Large intestine (tissue), 3 donors: Measurements from ENCODE around the gene SSBP4. TPM values are rescaled to one million over a fixed set of nuclear protein-coding genes. Genes with fewer than 3 reads are reported as not detected.

Experiments
- DNase-seq, 2 donors: peaks; one replicate each; pipeline versions ENCODE4 v3.0.0 to v3.0.0-alpha.2; 2013
- H3K27ac ChIP-seq: one replicate; pipeline ENCODE4 v1.5.1; 2013; ENCODE audit warnings: low read length
- H3K27me3 ChIP-seq: 2 replicates; pipeline ENCODE4 v1.6.1; 2013; ENCODE audit warnings: low read length; ENCODE audit not compliant: control insufficient read depth, insufficient read depth
- H3K36me3 ChIP-seq: 2 replicates; pipeline ENCODE4 v1.6.1; 2013; ENCODE audit warnings: low read length; ENCODE audit not compliant: control insufficient read depth, insufficient read depth
- H3K4me1 ChIP-seq: one replicate; pipeline ENCODE4 v1.6.1; 2013; ENCODE audit warnings: low read length; ENCODE audit not compliant: control insufficient read depth, insufficient read depth
- H3K4me3 ChIP-seq: one replicate; pipeline ENCODE4 v1.5.1; 2013; ENCODE audit warnings: low read length
- H3K9me3 ChIP-seq: one replicate; pipeline ENCODE4 v1.6.1; 2013; ENCODE audit warnings: mild to moderate bottlenecking, low read depth, low read length, moderate library complexity; ENCODE audit not compliant: control insufficient read depth
- WGBS: methylation state at CpG from one replicate; pipeline ENCODE4 v1.1.5; 2013; ENCODE audit warnings: low lambda C conversion rate; ENCODE audit not compliant: insufficient coverage; 5-methylcytosine and 5-hydroxymethylcytosine counted together
- polyA plus RNA-seq: library from polyadenylated mRNA; unstranded; fragments of 120-200 nt; gene quantifications from one replicate; pipeline ENCODE4 v1.2.1, GENCODE V29; 2013

SSBP4 gene
- polyA plus RNA-seq, 1 donor: 105 TPM

DNA sequence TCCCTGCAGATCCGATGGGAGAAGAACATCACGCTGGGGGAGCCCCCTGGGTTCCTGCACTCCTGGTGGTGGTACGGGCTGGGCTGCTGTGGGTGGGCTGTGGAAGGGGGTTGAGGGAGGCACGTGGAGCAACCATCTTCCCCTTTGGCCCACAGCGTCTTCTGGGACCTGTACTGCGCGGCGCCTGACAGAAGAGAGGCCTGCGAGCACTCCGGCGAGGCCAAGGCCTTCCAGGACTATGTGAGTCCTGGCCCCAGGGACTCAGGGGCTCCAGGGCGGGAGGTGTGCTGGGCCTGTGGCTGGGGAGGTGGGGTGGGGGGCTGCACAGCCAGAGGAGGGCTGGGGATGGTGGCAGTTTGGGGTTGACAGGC, 8.5 kb downstream of the SSBP4 start:
- Histone ChIP-seq H3K9me3 (peaks cover 4% of the 10 kb centered on the region), H3K4me1 (peaks cover 33% of the 10 kb centered on the region), H3K27ac (no peak overlapping the region), H3K27me3 (no peaks in the 10 kb centered on the region), H3K36me3 (peaks cover 25% of the 10 kb centered on the region), H3K4me3 (no peak overlapping the region)
- no CpG with 5 or more reads among the region's 12 CpGs for WGBS
- DNase-seq: no peak

DNA sequence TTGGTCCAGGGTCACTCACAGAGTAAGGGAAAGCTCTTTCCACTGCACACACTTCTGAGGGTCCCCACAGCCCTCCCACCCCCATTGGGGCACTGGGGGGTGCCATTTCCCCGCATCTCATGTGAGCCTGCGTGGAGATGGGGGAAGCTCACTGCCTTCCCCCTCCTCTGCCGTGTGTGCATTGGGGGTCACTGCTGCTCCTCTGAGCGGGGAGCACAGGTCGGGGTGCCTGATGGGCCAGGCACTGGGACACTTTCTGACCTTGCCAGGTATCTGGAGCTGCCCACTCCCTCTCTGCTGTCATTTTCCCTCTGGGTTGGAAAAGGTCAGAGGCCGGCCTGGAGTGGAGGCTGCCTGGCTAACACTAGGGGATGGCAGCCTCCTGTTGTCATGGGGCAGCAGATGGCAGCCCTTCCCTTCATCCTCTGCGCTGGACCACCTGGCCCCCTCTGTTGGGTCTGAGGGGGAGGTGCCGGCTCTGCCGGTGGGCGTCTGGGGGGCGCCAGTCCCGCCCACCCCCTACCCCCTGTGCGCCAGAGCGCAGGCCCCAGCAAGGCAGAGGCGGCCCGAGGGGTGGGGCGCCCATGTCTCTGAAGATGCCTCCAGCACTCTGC, 9.1 kb downstream of the SSBP4 start:
- peak overlapping the region; percentile 63 for H3K27ac ChIP-seq
- no peaks in the 10 kb centered on the region for H3K27me3 ChIP-seq
- peaks cover 30% of the 10 kb centered on the region for H3K4me1 ChIP-seq
- peaks cover 4% of the 10 kb centered on the region for H3K9me3 ChIP-seq
- H3K36me3 ChIP-seq: peaks cover 27% of the 10 kb centered on the region
- no peak for DNase-seq
- no peak overlapping the region for H3K4me3 ChIP-seq
- WGBS: no CpG with 5 or more reads among the region's 17 CpGs

DNA sequence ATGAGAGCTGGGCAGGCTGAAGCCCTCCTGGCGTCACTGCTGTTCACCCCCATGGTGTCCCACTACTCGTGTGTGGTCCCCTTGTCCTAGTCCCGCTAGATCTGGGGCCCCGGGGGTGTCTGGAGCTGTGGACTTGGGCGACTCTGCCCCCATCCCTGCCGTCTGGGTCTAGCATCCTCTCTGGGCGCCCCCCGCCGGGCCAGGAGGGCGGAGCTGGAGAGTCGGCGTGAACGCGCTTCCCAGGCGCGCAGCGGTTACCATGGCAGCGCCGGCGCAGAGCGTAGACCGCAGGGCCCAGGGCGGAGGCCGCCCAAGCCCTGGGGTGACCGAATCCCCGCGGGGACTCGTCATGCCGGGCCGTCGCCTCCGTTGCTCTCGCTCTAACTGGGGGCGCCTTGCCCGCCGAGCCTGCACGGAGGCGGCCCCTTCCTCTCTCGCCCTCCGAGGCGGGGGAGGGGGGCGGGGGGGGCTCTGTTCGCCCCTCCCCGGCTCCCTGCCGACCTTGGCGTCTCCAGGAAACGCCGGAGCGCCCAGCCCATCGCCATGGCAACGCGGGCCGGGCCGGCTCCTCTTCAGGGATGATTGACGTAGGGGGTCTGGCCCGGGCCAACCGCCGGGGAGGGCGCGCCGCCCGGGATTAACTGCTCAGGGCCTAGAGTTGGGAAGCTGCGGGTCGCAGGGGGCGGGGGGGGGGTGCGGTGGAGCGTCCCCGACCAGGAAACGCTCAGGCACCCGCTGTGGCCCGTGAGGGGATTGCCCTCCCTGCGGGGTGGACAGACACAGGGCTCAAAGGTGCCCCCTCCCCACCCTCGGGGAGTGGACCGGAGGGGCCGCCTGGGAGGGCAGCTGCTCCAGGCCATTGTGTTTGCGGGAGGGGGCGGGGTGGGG, 9.8 kb downstream of the SSBP4 start:
- Histone ChIP-seq H3K4me3 (peak overlapping the region; percentile 26), H3K27me3 (no peaks in the 10 kb centered on the region), H3K9me3 (peaks cover 4% of the 10 kb centered on the region), H3K4me1 (peaks cover 23% of the 10 kb centered on the region), H3K36me3 (peaks cover 28% of the 10 kb centered on the region), H3K27ac (peak overlapping the region; percentile 63)
- DNase-seq: peak; percentile 78 to 82
- WGBS: no CpG with 5 or more reads among the region's 77 CpGs

DNA sequence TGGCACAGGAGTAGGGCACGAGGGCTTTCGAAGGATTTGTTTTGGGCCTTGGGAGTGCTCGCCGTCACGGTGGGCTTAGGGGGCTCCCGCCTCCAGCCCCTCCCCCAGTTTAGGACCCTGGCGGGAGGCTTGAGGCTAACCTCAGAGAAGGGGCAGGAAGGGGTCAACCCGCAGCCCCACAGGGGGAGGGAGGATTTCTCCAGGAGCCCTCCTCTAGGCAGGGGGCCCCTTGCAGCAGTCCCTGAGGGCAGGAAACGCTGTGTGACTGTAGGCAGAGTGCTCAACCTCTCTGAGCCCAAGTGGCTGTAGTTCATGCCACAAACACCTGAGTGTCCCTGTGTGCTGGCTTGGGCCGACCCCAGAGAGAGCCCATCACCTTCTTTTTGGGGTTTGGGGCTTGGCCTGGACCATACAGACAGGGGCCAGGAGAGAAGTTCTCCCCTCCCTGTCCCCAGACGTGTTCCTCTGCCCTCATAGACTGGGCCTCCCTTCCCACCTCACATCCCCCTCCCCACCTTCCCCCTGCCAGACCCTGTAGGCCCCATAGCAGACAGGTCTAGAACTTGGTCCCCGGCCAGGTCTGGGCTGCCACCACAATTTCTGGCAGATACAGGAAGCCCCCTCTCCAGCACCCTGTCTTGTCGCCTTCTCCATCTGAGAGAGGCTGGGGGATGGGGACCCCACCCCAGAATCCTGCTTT, 10.7 kb downstream of the SSBP4 start:
- H3K4me1 ChIP-seq: peaks cover 20% of the 10 kb centered on the region
- no CpG with 5 or more reads among the region's 13 CpGs for WGBS
- no peak for DNase-seq
- no peak overlapping the region for H3K4me3 ChIP-seq
- H3K27ac ChIP-seq: peak overlapping the region; percentile 63
- H3K36me3 ChIP-seq: peaks cover 37% of the 10 kb centered on the region
- peaks cover 4% of the 10 kb centered on the region for H3K9me3 ChIP-seq
- H3K27me3 ChIP-seq: no peaks in the 10 kb centered on the region

DNA sequence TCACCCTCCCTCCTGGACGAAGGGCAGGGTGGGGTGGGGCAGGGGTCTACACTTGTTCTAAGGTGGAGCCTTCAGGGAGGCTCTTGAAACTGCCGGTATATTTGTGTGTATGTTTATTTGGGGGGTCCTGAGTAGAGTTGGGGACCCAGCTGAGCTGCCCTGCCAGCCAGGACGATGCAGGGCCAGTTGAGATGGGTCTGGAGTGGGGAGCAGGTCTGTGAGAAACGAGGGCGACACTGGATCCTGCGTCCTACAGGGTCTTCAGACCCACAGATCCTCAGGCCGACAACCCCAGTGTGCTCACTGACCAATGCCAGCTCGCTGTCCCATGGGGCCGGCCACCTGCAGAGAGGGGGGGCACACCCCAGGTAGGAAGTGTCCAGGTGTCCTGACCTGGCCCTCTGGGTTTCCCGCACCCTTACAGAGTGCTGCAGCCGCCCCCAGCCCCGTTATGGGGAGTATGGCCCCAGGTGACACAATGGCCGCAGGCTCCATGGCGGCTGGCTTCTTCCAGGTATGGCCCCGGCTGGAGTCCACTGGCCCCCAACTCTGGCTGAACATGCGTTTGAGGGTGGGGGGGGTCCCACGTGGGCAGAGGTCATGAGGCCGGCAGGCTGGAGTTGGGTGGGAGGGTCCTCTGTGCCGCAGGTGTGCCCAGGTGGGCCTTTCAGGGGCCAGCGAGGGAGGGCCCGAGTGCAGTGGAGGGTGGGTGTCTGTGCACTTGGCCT, 11.4 kb downstream of the SSBP4 start:
- Histone ChIP-seq H3K4me1 (peaks cover 20% of the 10 kb centered on the region), H3K27me3 (no peaks in the 10 kb centered on the region), H3K27ac (no peak overlapping the region), H3K9me3 (peaks cover 7% of the 10 kb centered on the region), H3K36me3 (peaks cover 42% of the 10 kb centered on the region), H3K4me3 (no peak overlapping the region)
- no peak for DNase-seq
- no CpG with 5 or more reads among the region's 21 CpGs for WGBS

DNA sequence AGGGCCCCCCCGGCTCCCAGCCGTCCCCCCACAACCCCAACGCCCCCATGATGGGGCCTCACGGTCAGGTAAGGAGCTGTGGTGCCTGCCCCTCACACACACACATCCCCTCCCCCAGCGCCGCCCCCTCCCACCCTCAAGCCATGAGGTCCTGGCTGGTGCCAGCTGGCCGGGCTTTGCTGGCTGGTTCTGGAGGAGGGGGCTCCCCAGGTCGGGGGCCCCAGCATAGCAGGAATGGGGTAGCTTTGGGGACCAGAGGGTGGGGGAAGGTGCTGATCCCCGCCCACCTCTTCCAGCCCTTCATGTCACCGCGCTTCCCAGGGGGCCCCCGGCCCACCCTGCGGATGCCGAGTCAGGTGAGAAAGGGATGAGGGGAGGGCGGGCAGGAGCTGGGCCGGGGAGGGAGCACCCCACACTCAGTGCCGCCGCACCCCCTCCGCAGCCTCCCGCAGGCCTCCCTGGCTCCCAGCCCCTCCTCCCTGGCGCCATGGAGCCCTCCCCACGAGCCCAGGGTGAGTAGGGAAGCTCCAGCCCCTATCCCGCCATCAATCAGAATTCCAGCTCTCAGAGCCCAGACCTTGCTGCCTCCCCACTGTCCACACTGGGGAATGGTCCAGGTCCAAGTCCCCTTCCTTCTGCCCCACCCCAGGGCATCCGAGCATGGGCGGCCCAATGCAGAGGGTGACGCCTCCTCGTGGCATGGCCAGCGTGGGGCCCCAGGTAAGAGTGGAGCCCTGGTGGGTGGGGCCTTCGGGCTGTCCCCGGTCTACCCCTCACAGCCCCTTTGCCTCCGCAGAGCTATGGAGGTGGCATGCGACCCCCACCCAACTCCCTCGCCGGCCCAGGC, 12.4 kb downstream of the SSBP4 start:
- peaks cover 15% of the 10 kb centered on the region for H3K9me3 ChIP-seq
- H3K27me3 ChIP-seq: no peaks in the 10 kb centered on the region
- H3K27ac ChIP-seq: no peak overlapping the region
- peaks cover 51% of the 10 kb centered on the region for H3K36me3 ChIP-seq
- DNase-seq: no peak
- peaks cover 24% of the 10 kb centered on the region for H3K4me1 ChIP-seq
- no peak overlapping the region for H3K4me3 ChIP-seq
- no CpG with 5 or more reads among the region's 34 CpGs for WGBS

DNA sequence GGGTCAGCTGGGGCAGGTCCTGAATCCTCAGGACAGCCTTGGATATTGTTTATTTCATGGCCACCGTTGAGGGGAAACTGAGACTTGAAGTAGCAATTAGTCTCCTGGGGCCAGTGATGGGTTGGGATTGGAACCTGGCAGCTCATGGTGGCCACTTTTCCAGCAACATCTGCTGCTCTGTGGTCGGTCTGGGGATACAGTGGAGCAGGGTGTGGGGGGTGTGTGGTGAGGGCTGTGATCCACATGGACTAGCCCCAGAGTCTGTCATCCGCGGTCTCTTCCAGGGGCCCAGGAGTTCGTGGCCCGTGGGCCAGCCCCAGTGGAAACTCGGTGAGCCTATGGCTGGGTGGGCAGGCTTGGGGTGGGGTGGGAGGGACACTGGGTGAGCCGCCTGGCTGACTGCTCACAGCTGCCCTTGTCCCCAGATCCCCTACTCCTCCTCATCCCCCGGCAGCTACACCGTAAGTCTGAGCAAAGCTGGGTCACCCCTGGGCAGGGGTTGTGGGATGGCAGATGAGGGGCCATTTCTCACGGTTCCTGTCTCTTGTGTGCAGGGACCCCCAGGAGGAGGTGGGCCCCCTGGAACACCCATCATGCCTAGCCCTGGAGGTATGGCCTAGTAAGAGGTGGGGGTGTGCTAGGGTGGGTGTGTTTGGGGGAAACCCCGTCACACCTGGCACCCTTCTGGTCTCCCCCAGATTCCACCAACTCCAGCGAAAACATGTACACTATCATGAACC, 13.2 kb downstream of the SSBP4 start:
- no CpG with 5 or more reads among the region's 13 CpGs for WGBS
- Histone ChIP-seq H3K36me3 (peaks cover 47% of the 10 kb centered on the region), H3K4me3 (peak overlapping the region; percentile 32), H3K27me3 (no peaks in the 10 kb centered on the region), H3K27ac (no peak overlapping the region), H3K9me3 (peaks cover 16% of the 10 kb centered on the region), H3K4me1 (peaks cover 29% of the 10 kb centered on the region)
- DNase-seq: no peak

DNA sequence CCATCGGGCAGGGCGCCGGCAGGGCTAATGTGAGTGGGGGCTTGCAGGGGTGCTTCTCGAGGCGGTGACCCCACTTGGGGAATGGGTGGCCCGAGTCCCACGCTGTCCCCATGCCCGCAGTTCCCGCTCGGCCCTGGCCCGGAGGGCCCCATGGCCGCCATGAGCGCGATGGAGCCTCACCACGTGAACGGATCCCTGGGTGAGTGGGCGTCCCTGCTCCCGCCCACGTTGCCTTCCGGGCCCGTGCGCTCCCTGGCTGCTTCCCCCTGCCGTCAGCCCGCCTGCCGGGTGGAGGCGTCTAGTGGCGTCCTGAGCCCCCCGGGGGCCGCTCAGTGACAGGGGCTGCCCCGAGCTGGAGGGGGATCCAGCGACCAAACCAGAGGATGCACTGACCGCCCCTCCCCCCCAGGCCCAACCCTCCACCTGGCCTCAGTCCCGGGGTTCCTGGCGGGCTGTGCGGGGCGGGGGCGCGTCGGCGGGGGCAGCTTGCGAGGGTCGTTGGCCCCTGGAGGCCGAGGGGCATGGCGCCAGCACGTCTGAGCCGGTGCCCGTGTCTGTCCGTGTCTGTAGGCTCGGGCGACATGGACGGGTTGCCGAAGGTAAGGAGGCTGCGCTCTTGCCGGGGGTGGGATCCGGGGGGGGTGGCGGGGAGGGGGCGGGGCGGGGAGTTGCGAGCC, 14.0 kb downstream of the SSBP4 start:
- peak overlapping the region; percentile 32 for H3K4me3 ChIP-seq
- H3K9me3 ChIP-seq: peaks cover 16% of the 10 kb centered on the region
- peaks cover 45% of the 10 kb centered on the region for H3K36me3 ChIP-seq
- WGBS: no CpG with 5 or more reads among the region's 59 CpGs
- H3K4me1 ChIP-seq: peaks cover 30% of the 10 kb centered on the region
- DNase-seq: no peak
- no peaks in the 10 kb centered on the region for H3K27me3 ChIP-seq
- H3K27ac ChIP-seq: no peak overlapping the region
